ENCODE data around the gene GPR15. TPM values are rescaled to one million over a fixed set of nuclear protein-coding genes. Genes with fewer than 3 reads are reported as not detected.

The GPR15 gene
- total and polyA plus RNA-seq, 4 donors, result 0.12 to 1.2 (median 0.35) TPM

GRCh38 chr3:98560911-98561310 lies 29.1 kb downstream of the GPR15 start:
- DNase-seq (no peak), ATAC-seq (ENCODE audit: insufficient read depth, low FRiP score) (no peak)
- Histone ChIP-seq H3K9me3 (ENCODE audit: control insufficient read depth in 4 of 4, insufficient read depth in 3 of 4, low read length in 3 of 4) (no peaks in the 10 kb centered on the region), H3K4me3 (no peak overlapping the region), H3K4me1 (ENCODE audit: control insufficient read depth in 5 of 5, insufficient read depth in 5 of 5, low read length in 5 of 5) (no peaks in the 10 kb centered on the region), H3K27ac (ENCODE audit: low read depth in 1 of 2, low read length in 1 of 2) (no peak overlapping the region), H3K36me3 (ENCODE audit: control insufficient read depth in 4 of 4, insufficient read depth in 4 of 4, low read length in 4 of 4) (no peaks in the 10 kb centered on the region), H3K27me3 (ENCODE audit: control insufficient read depth in 3 of 3, insufficient read depth in 3 of 3, low read length in 2 of 3) (no peaks in the 10 kb centered on the region), H3K9ac (ENCODE audit: insufficient read depth in 1 of 2, low read length in 2 of 2) (no peak overlapping the region)
- WGBS, 2 donors, result 91 to 96% methylated on average over 2 of the region's 2 CpGs
- TF ChIP-seq, protein P1, sequence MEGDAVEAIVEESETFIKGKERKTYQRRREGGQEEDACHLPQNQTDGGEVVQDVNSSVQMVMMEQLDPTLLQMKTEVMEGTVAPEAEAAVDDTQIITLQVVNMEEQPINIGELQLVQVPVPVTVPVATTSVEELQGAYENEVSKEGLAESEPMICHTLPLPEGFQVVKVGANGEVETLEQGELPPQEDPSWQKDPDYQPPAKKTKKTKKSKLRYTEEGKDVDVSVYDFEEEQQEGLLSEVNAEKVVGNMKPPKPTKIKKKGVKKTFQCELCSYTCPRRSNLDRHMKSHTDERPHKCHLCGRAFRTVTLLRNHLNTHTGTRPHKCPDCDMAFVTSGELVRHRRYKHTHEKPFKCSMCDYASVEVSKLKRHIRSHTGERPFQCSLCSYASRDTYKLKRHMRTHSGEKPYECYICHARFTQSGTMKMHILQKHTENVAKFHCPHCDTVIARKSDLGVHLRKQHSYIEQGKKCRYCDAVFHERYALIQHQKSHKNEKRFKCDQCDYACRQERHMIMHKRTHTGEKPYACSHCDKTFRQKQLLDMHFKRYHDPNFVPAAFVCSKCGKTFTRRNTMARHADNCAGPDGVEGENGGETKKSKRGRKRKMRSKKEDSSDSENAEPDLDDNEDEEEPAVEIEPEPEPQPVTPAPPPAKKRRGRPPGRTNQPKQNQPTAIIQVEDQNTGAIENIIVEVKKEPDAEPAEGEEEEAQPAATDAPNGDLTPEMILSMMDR (IDR thresholded peaks at IDR 0.05; ENCODE audit: control extremely low read depth, extremely low read depth), result no peak

GRCh38 chr3:98561727-98562521 lies 30.1 kb downstream of the GPR15 start:
- no peaks in the 10 kb centered on the region for H3K36me3 ChIP-seq (ENCODE audit: control insufficient read depth in 4 of 4, insufficient read depth in 4 of 4, low read length in 4 of 4)
- DNase-seq (no peak), ATAC-seq (ENCODE audit: insufficient read depth, low FRiP score) (no peak)
- TF ChIP-seq, protein P1 (IDR thresholded peaks at IDR 0.05; ENCODE audit: control extremely low read depth, extremely low read depth), result no peak
- H3K9me3 ChIP-seq (ENCODE audit: control insufficient read depth in 4 of 4, insufficient read depth in 3 of 4, low read length in 3 of 4), result no peaks in the 10 kb centered on the region
- no peaks in the 10 kb centered on the region for H3K4me1 ChIP-seq (ENCODE audit: control insufficient read depth in 5 of 5, insufficient read depth in 5 of 5, low read length in 5 of 5)
- H3K4me3 ChIP-seq, result no peak overlapping the region
- H3K9ac ChIP-seq (ENCODE audit: insufficient read depth in 1 of 2, low read length in 2 of 2), result no peak overlapping the region
- WGBS, 2 donors, result 77 to 82% methylated on average over 5 of the region's 5 CpGs
- no peak overlapping the region for H3K27ac ChIP-seq (ENCODE audit: low read depth in 1 of 2, low read length in 1 of 2)
- H3K27me3 ChIP-seq (ENCODE audit: control insufficient read depth in 3 of 3, insufficient read depth in 3 of 3, low read length in 2 of 3), result no peaks in the 10 kb centered on the region

DNA sequence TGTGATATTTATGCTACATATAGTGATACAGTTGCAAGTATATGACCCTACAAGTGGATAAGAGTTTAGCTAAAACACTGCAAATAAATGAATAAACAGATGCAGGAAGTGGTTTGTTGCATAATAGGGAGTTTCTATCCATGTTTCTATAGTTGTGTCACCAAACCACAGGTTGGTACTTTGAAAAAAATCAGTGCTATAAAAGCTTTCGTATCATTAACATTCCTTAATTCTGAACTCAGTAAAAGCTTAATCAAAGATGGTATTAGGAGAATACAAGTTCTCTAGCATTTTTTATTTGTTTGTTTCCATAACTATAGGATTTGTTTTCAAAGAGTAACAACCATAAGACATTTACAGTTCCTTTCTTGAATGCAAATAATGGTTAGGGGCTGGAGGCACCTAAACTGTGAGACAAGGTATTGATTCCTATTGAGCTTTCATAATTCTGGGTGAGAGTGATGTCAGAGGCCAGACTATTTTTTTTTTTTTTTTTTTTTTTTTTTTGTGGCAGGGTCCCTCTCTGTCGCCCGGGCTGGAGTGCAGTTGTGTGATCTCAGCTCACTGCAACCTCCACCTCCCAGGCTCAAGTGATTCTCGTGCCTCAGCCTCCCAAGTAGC lies 32.0 kb downstream of the GPR15 start:
- Histone ChIP-seq H3K9ac (ENCODE audit: insufficient read depth in 1 of 2, low read length in 2 of 2) (no peak overlapping the region), H3K4me1 (ENCODE audit: control insufficient read depth in 5 of 5, insufficient read depth in 5 of 5, low read length in 5 of 5) (no peaks in the 10 kb centered on the region), H3K4me3 (no peak overlapping the region), H3K27ac (ENCODE audit: low read depth in 1 of 2, low read length in 1 of 2) (no peak overlapping the region), H3K36me3 (ENCODE audit: control insufficient read depth in 4 of 4, insufficient read depth in 4 of 4, low read length in 4 of 4) (no peaks in the 10 kb centered on the region), H3K27me3 (ENCODE audit: control insufficient read depth in 3 of 3, insufficient read depth in 3 of 3, low read length in 2 of 3) (no peaks in the 10 kb centered on the region), H3K9me3 (ENCODE audit: control insufficient read depth in 4 of 4, insufficient read depth in 3 of 4, low read length in 3 of 4) (no peaks in the 10 kb centered on the region)
- ATAC-seq (ENCODE audit: insufficient read depth, low FRiP score) (no peak), DNase-seq (no peak)
- TF ChIP-seq, protein P1 (IDR thresholded peaks at IDR 0.05; ENCODE audit: control extremely low read depth, extremely low read depth), result no peak
- WGBS, 2 donors, result 64 to 68% methylated on average over 4 of the region's 4 CpGs
